Ovary (tissue), 9 donors: ENCODE data around the gene NPW. TPM values are rescaled to one million over a fixed set of nuclear protein-coding genes. Genes with fewer than 3 reads are reported as not detected.

ENCODE experiments used
- DNase-seq, 5 donors: peaks; one replicate each; pipeline ENCODE4 v3.0.0-alpha.2; 2019 to 2020
- H3K27ac ChIP-seq, 2 donors: fragments of 200-600 bp; one replicate each; pipeline versions ENCODE4 v1.5.1 to v1.8.0; 2019 to 2022
- H3K27me3 ChIP-seq: fragments of 200-600 bp; one replicate; pipeline ENCODE4 v1.8.0; 2022
- H3K36me3 ChIP-seq: fragments of 200-600 bp; sonication (generic); one replicate; pipeline ENCODE4 v1.5.1; 2019
- H3K4me1 ChIP-seq: one replicate; pipeline ENCODE4 v1.8.1; 2013; ENCODE audit warnings: mild to moderate bottlenecking, moderate library complexity; ENCODE audit not compliant: insufficient read depth
- H3K4me3 ChIP-seq: fragments of 200-600 bp; sonication (generic); one replicate; pipeline ENCODE4 v1.5.1; 2017
- H3K9me3 ChIP-seq, 2 donors: fragments of 200-600 bp in 1 of 2; sonication (generic) in 1 of 2; one replicate each; pipeline versions ENCODE4 v1.5.1 to v1.8.1; 2013 to 2019; ENCODE audit warnings: mild to moderate bottlenecking in 1 of 2, moderate library complexity in 1 of 2
- EP300 ChIP-seq: sonication (generic); formaldehyde crosslinking; IDR thresholded peaks from one replicate; pipeline ENCODE4 v1.6.1; 2017; ENCODE audit warnings: antibody characterized with exemption
- POLR2A ChIP-seq: fragments of 450-650 bp; IDR thresholded peaks from one replicate; pipeline ENCODE4 v1.6.1; 2017; ENCODE audit warnings: antibody characterized with exemption, mild to moderate bottlenecking, moderate library complexity
- WGBS, 3 donors: extraction: QIAGEN DNeasy Blood & Tissue Kit in 1 of 3; methylation state at CpG; one replicate each; pipeline versions ENCODE4 v1.1.5 to v1.1.7; 2013 to 2017; 5-methylcytosine and 5-hydroxymethylcytosine counted together
- intact Hi-C, 4 donors: fragments of 100-400 bp; cut with DNase I; formaldehyde crosslinking; loops; one replicate each; pipeline versions ENCODE4 v1.11.0 to v1.15.1; 2022 to 2023
- polyA plus RNA-seq, 2 donors: library from polyadenylated mRNA; stranded (reverse); fragments of 200-250 nt in 1 of 2; fragments of 350-450 nt in 1 of 2; fragmentation: Illumina TruSeq in 1 of 2; extraction: RNeasy Lipid Tissue Mini Kit (QIAGEN cat#74804) in 1 of 2; gene quantifications; one replicate each; pipeline ENCODE4 v1.2.3, GENCODE V29; 2013 to 2014
- total RNA-seq, 7 donors: library from RNA; depleted of rRNA in 2 of 7; stranded (reverse); fragments of >200 nt in 2 of 7; fragmentation: NEBNext Ultra II Directional in 3 of 7; extraction: Animal tissue kit (Norgen Biotek cat#: 25700) in 3 of 7; gene quantifications; one replicate each; pipeline versions ENCODE4 v1.1.0 to v1.2.4, GENCODE V29; 2016 to 2023
- TF ChIP-seq, protein P1 (sequence below), 3 donors: fragments of 450-650 bp in 2 of 3; fragments of 200-600 bp in 1 of 3; IDR thresholded peaks; one replicate each; pipeline versions ENCODE4 v1.5.1 to v1.8.0; 2016 to 2022; ENCODE audit warnings: antibody characterized with exemption in 3 of 3, mild to moderate bottlenecking in 1 of 3
- donor health status: DM: no; HTN: no; CAD: no; lungs with moderate emphysema.
- donor health status: DM: no; HTN: no; CAD: no.
- donor health status: Bipolar disorder and iron deficiency.
- donor health status: DM: yes; HTN: yes; CAD: no.
- donor health status: DM: no; HTN: no; CAD: no.
- donor health status: DM: yes; HTN: yes; CAD: no.

NPW gene
- total and polyA plus RNA-seq, 9 donors = 0.17 to 1.1 (median 0.62) TPM; not detected in 5

DNA sequence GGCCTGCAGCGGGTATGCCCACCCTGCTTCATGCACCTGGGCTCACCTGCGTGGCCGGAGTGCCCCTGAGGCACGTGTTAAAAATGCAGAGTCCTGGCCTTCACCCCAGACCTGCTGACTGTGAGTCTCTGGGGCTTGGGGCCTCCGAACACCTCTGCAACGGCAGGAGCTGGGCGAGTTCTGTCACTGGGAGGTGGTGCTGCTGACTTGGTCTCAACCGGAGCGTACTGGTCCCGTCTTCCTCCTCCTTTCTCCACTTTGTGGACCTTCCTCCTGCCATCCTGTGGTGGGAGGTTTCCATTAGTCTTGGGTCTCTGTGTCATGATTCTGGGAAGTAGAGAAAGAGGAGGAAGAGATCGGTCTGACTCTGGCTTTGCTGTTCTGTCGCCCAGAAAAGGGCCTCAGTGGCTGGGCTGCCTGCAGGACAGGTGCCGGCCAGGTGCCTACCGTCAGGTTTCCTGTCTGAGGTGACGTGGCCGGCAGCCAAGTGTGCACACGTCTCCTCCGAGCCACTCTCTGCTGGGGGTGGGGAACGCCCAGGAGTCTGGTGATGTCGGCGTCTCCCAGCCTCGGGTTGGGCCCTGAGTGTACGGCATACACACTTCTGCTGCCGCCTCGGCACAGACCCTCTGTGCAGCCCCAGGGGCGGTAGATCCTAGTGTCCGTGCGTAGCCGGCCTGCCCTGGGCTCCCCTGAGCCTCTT lies 35.1 kb downstream of the NPW start:
- H3K9me3 ChIP-seq = no peaks in the 10 kb centered on the region
- H3K27ac ChIP-seq = no peak overlapping the region
- no peak for DNase-seq
- H3K27me3 ChIP-seq = no peaks in the 10 kb centered on the region
- intact Hi-C loops = no loop called here
- TF ChIP-seq EP300 = no peak
- TF ChIP-seq POLR2A = no peak
- TF ChIP-seq, protein P1, sequence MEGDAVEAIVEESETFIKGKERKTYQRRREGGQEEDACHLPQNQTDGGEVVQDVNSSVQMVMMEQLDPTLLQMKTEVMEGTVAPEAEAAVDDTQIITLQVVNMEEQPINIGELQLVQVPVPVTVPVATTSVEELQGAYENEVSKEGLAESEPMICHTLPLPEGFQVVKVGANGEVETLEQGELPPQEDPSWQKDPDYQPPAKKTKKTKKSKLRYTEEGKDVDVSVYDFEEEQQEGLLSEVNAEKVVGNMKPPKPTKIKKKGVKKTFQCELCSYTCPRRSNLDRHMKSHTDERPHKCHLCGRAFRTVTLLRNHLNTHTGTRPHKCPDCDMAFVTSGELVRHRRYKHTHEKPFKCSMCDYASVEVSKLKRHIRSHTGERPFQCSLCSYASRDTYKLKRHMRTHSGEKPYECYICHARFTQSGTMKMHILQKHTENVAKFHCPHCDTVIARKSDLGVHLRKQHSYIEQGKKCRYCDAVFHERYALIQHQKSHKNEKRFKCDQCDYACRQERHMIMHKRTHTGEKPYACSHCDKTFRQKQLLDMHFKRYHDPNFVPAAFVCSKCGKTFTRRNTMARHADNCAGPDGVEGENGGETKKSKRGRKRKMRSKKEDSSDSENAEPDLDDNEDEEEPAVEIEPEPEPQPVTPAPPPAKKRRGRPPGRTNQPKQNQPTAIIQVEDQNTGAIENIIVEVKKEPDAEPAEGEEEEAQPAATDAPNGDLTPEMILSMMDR (IDR thresholded peaks at IDR 0.05) = no peak
- H3K36me3 ChIP-seq = no peaks in the 10 kb centered on the region
- no peaks in the 10 kb centered on the region for H3K4me1 ChIP-seq
- WGBS, 3 donors = 84 to 86% (median 85%) methylated on average over 28 to 29 of the region's 29 CpGs
- H3K4me3 ChIP-seq = no peak overlapping the region

DNA sequence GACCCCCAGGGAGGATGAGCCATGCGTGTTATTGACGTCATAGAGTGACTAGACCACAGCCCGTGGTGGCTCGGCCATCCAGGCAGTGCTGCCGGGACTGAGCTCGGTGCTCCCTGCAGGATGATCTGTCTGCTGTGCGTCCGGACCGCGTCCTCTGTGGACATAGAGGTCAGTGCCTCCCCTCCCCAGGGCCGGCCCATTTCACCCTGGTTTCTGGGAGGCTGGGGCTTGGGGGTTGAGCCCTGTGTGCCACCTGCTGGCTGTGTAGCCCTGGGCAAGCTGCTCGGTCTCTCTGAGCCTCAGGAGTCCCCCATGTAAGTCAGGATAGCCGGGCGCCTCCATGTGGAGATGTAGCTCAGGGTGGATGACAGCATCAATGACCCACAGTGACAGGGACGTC lies 36.5 kb downstream of the NPW start:
- WGBS, 3 donors = 67 to 71% (median 69%) methylated on average over 14 to 15 of the region's 15 CpGs
- TF ChIP-seq POLR2A (no peak), EP300 (no peak)
- TF ChIP-seq, protein P1 (IDR thresholded peaks at IDR 0.05) = no peak
- H3K4me1 ChIP-seq = no peaks in the 10 kb centered on the region
- intact Hi-C loops = no loop called here
- no peaks in the 10 kb centered on the region for H3K9me3 ChIP-seq
- no peak overlapping the region for H3K27ac ChIP-seq
- no peak overlapping the region for H3K4me3 ChIP-seq
- H3K36me3 ChIP-seq = no peaks in the 10 kb centered on the region
- DNase-seq = no peak
- H3K27me3 ChIP-seq = no peaks in the 10 kb centered on the region

DNA sequence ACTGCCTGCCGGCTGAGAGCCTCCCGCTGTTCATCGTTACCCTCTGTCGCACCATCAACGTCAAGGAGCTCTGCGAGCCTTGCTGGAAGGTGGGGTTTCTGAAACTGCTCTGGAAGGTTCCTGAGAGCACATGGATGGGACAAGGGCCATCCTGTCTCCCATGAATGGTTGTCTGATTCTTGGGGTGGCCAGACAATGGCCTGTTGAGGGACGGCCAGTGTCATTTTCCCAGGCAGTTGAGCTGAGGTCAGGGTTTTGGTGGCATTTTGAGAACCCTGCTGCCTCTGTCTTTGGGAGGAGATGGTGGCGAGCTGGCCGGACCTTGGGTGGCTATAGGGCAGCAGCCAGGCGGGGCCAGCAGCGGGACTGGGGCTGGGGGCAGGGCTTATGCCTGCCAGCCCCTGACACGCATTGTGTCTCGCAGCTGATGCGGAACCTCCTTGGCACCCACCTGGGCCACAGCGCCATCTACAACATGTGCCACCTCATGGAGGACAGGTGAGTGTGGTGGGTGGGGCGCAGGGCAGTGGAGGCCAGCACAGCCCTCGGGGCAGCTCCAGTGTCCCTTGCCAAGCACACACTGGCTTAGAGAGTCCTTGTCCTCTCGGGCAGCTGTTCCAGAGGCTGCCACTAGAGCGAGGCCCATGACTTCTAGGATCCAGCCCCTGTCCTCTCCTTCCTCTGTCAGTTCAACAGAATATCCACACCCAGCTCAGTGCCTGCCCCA lies 37.3 kb downstream of the NPW start:
- no peak for DNase-seq
- 82 to 89% (median 88%) methylated on average over 18 to 19 of the region's 19 CpGs for WGBS, 3 donors
- Histone ChIP-seq H3K9me3 (no peaks in the 10 kb centered on the region), H3K36me3 (no peaks in the 10 kb centered on the region), H3K27ac (no peak overlapping the region), H3K4me1 (no peaks in the 10 kb centered on the region), H3K4me3 (no peak overlapping the region), H3K27me3 (no peaks in the 10 kb centered on the region)
- TF ChIP-seq POLR2A (no peak), EP300 (no peak)
- TF ChIP-seq, protein P1 (IDR thresholded peaks at IDR 0.05) = no peak
- intact Hi-C loops = no loop called here

DNA sequence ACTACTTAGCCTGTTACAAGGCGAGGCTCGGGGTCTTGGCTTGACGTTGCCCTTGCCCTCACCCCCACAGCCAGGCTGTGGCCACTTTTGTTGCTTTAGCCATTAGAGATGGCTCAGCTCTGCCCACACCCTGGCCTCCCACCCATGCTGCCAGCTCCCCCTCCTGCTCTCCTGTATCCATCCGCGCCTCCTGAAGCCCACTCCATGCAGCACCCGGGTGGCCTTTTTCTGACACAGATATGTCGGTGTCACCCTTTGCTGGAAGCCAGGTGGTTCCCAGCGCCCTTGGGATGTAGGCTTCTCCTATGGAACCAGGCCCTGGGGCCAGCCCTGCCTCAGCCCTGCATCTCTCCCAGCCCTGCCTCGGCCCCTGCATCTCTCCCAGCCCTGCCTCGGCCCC lies 37.9 kb downstream of the NPW start:
- H3K27ac ChIP-seq = no peak overlapping the region
- H3K4me1 ChIP-seq = no peaks in the 10 kb centered on the region
- DNase-seq = no peak
- no peaks in the 10 kb centered on the region for H3K27me3 ChIP-seq
- 82 to 90% (median 90%) methylated on average over 8 to 10 of the region's 10 CpGs for WGBS, 3 donors
- TF ChIP-seq POLR2A (no peak), EP300 (no peak)
- TF ChIP-seq, protein P1 (IDR thresholded peaks at IDR 0.05) = no peak
- H3K4me3 ChIP-seq = no peak overlapping the region
- no peaks in the 10 kb centered on the region for H3K9me3 ChIP-seq
- intact Hi-C loops = no loop called here
- H3K36me3 ChIP-seq = no peaks in the 10 kb centered on the region
